Measurements from ENCODE around the gene ALOX5. TPM values are rescaled to one million over a fixed set of nuclear protein-coding genes. Genes with fewer than 3 reads are reported as not detected.

The ALOX5 gene
- total RNA-seq, 4 donors from 2014 or later: 14.2 to 48.5 (median 21.2) TPM

DNA sequence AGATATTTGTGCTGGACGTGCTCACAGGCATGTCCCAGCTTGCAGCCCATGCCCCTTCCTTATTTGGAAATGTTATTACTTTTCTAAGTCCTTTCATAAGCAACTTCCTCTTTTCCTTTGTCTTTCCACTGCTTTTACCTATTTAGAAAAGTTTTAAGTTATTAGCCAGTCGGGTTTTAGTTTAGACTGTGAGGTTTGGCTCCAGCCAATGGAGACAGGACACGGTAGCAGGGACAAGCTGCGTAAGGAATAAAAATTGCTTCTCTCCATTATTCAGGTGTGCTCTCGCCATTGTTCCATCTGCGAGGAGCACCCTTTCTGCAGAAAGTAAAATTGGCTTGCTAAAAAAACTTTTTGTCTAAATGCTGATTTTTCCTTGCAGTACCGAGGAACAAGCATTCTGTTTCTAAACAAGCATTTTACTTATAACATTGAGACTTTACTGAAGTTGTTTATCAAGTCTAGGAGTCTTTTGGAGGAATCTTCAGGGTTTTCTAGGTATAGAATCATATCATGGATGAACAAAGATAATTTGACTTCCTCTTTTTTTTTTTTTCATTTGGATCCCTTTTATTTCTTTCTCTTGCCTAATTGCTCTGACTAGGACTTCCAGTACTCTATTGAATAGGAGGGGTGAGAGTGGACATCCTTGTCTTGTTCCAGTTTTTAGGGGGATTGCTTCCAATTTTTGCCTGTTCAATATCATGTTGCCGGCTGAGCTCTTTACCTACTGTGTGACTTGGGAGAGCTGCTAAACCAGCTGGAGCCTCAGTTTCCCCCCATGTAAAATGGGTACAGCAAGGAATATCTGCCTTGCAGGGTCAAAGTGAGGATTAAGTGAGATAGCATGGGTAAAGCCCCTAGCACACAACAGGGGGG, 63.8 kb downstream of the ALOX5 start:
- H3K27ac ChIP-seq (replicated peaks in 1 of 4): no peak overlapping the region
- TF ChIP-seq POLR2A (IDR thresholded peaks at IDR 0.05; ENCODE audit: low read depth) (no peak), EP300 (IDR thresholded peaks at IDR 0.05) (no peak), POLR2AphosphoS5 (IDR thresholded peaks at IDR 0.05) (no peak), CTCF (IDR thresholded peaks at IDR 0.05) (no peak)
- intact Hi-C loops (cut with DNase I): no loop called here
- no peaks in the 10 kb centered on the region for H3K36me3 ChIP-seq
- H3K4me1 ChIP-seq: no peaks in the 10 kb centered on the region
- peaks cover 0 to 42% (median 0%) of the 10 kb centered on the region in 4 donors for H3K27me3 ChIP-seq
- 75% methylated on average over 8 of the region's 8 CpGs for WGBS
- no peak overlapping the region for H3K4me3 ChIP-seq
- no peaks in the 10 kb centered on the region for H3K9me3 ChIP-seq
- DNase-seq (ENCODE audit: extremely low spot score): no peak

- no peak for DNase-seq (ENCODE audit: extremely low spot score)
- WGBS: 56% methylated on average over 4 of the region's 5 CpGs
- intact Hi-C loops (cut with DNase I): no loop called here
Observed at GRCh38 chr10:45438466-45439090, 64.6 kb downstream of the ALOX5 start.

GRCh38 chr10:45439365-45439764, 65.3 kb downstream of the ALOX5 start:
- 85% methylated on average over 5 of the region's 6 CpGs for WGBS
- TF ChIP-seq POLR2A (IDR thresholded peaks at IDR 0.05; ENCODE audit: low read depth) (no peak), POLR2AphosphoS5 (IDR thresholded peaks at IDR 0.05) (no peak), CTCF (IDR thresholded peaks at IDR 0.05) (no peak), EP300 (IDR thresholded peaks at IDR 0.05) (no peak)
- Histone ChIP-seq H3K27me3 (peaks cover 0 to 42% (median 0%) of the 10 kb centered on the region in 4 donors), H3K4me3 (no peak overlapping the region), H3K4me1 (no peaks in the 10 kb centered on the region), H3K9me3 (no peaks in the 10 kb centered on the region), H3K27ac (replicated peaks in 1 of 4) (no peak overlapping the region), H3K36me3 (no peaks in the 10 kb centered on the region)
- intact Hi-C loops (cut with DNase I): no loop called here
- no peak for DNase-seq (ENCODE audit: extremely low spot score)

More at GRCh38 chr10:45438466-45439090, 64.6 kb downstream of the ALOX5 start:
- Histone ChIP-seq H3K9me3 (no peaks in the 10 kb centered on the region), H3K4me1 (no peaks in the 10 kb centered on the region), H3K4me3 (no peak overlapping the region), H3K27ac (replicated peaks in 1 of 4) (no peak overlapping the region), H3K36me3 (no peaks in the 10 kb centered on the region), H3K27me3 (peaks cover 0 to 42% (median 0%) of the 10 kb centered on the region in 4 donors)
- TF ChIP-seq POLR2A (IDR thresholded peaks at IDR 0.05; ENCODE audit: low read depth) (no peak), EP300 (IDR thresholded peaks at IDR 0.05) (no peak), POLR2AphosphoS5 (IDR thresholded peaks at IDR 0.05) (no peak)

DNA sequence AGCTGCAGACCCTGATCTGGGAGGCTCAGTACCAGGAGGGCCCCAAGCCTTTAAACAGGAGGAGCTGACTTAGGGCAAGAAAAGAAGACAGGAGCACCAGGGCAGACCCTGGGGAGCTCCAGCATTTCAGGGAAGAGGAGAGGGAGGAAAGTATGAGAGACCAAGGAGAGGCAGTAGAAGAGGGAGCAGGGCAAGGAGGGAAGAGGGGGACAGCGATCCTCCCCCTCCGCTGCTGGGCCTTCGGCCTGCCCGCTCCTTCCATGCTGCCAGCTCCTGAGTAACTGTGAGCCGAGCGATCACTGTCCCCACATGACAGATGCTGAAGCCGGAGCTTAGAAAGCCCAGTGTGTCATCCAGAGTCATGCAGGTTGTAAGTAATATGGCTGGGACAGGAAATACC, 65.9 kb downstream of the ALOX5 start:
- TF ChIP-seq CTCF (IDR thresholded peaks at IDR 0.05) (no peak), EP300 (IDR thresholded peaks at IDR 0.05) (no peak), POLR2AphosphoS5 (IDR thresholded peaks at IDR 0.05) (no peak), POLR2A (IDR thresholded peaks at IDR 0.05; ENCODE audit: low read depth) (no peak)

GRCh38 chr10:45440511-45441062, 66.6 kb downstream of the ALOX5 start:
- Histone ChIP-seq H3K4me1 (no peaks in the 10 kb centered on the region), H3K27ac (replicated peaks in 1 of 4) (no peak overlapping the region), H3K36me3 (no peaks in the 10 kb centered on the region), H3K4me3 (no peak overlapping the region), H3K27me3 (peaks cover 0 to 42% (median 0%) of the 10 kb centered on the region in 4 donors), H3K9me3 (no peaks in the 10 kb centered on the region)
- no peak for TF ChIP-seq POLR2A (IDR thresholded peaks at IDR 0.05; ENCODE audit: low read depth)
- no peak for TF ChIP-seq POLR2AphosphoS5 (IDR thresholded peaks at IDR 0.05)
- no peak for TF ChIP-seq CTCF (IDR thresholded peaks at IDR 0.05)
- TF ChIP-seq EP300 (IDR thresholded peaks at IDR 0.05): no peak
- no peak for DNase-seq (ENCODE audit: extremely low spot score)
- intact Hi-C loops (cut with DNase I): no loop called here
- 87% methylated on average over 13 of the region's 13 CpGs for WGBS

More for the DNA sequence above, 65.9 kb downstream of the ALOX5 start:
- intact Hi-C loops (cut with DNase I): no loop called here
- Histone ChIP-seq H3K9me3 (no peaks in the 10 kb centered on the region), H3K4me3 (no peak overlapping the region), H3K36me3 (no peaks in the 10 kb centered on the region), H3K27ac (replicated peaks in 1 of 4) (no peak overlapping the region), H3K27me3 (peaks cover 0 to 42% (median 0%) of the 10 kb centered on the region in 4 donors), H3K4me1 (no peaks in the 10 kb centered on the region)
- no peak for DNase-seq (ENCODE audit: extremely low spot score)
- 88% methylated on average over 6 of the region's 7 CpGs for WGBS
